GM12874 (cell line): ENCODE results near the gene FLII.

ENCODE experiments used
- CTCF ChIP-seq: IDR thresholded peaks from 2 replicates; pipeline ENCODE4 v1.5.1; 2011; ENCODE audit warnings: low read depth, mild to moderate bottlenecking, control low read depth, low read length, moderate library complexity; ENCODE audit not compliant: insufficient read depth

The FLII gene

GRCh38 chr17:18227635-18228034 lies 30.9 kb downstream of the FLII start:
- TF ChIP-seq CTCF: no peak

- TF ChIP-seq CTCF: no peak
These were observed 32.1 kb downstream of the FLII start for GRCh38 chr17:18226284-18226945.

GRCh38 chr17:18225642-18226283 lies 32.8 kb downstream of the FLII start:
- TF ChIP-seq CTCF: no peak

GRCh38 chr17:18225121-18225641 lies 33.4 kb downstream of the FLII start, which contains the start of gene LLGL1:
Gene LLGL1, plus strand, starts transcription at chr17:18225635. Its CDS starts 48 bp downstream, at chr17:18225683.
- no peak for TF ChIP-seq CTCF

GRCh38 chr17:18224387-18225120 lies 34.0 kb downstream of the FLII start:
- no peak for TF ChIP-seq CTCF

- TF ChIP-seq CTCF: no peak
These were observed 34.5 kb downstream of the FLII start for GRCh38 chr17:18224053-18224386.

- no peak for TF ChIP-seq CTCF
These were observed 39.7 kb downstream of the FLII start for GRCh38 chr17:18218756-18219415.
